Measurements from ENCODE around the gene WNT9A. TPM values are rescaled to one million over a fixed set of nuclear protein-coding genes. Genes with fewer than 3 reads are reported as not detected.
A peak's percentile ranks its signal among the peaks of the same experiment; 100 is the strongest.
"Not testable (repeated sequence)": the region's sequence is repeated elsewhere in the genome, so short reads cannot be mapped to it uniquely, and the experiment has no call there.

Gene WNT9A
- total and polyA plus RNA-seq, 4 donors, result 2.6 to 8.6 (median 4.9) TPM

DNA sequence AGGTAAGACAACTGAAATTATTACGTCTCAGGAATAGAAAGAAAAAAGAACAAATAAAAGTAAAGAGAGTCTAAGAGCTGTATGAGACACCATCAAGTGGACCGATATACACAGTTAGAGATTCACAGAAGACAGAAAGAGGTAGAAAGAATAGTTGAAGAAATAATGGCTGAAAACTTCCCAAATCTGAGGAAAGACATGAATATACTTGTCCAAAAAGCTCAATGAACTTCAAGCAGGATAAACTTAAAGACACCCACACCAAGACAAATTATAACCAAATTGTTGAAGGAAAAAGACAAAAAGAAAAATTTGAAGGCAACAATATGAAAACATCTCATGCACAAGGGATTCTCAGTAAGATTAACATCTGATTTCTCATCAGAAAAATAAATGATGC, 39.4 kb upstream of the WNT9A start:
- DNase-seq (no peak), ATAC-seq (ENCODE audit: insufficient read depth, low FRiP score) (no peak)
- no peak overlapping the region for H3K4me3 ChIP-seq
- no peaks in the 10 kb centered on the region for H3K27me3 ChIP-seq (ENCODE audit: control insufficient read depth in 3 of 3, insufficient read depth in 3 of 3, low read length in 2 of 3)
- no peaks in the 10 kb centered on the region for H3K9me3 ChIP-seq (ENCODE audit: control insufficient read depth in 4 of 4, insufficient read depth in 3 of 4, low read length in 3 of 4)
- H3K4me1 ChIP-seq (ENCODE audit: control insufficient read depth in 5 of 5, insufficient read depth in 5 of 5, low read length in 5 of 5), result no peaks in the 10 kb centered on the region
- TF ChIP-seq, protein P1, sequence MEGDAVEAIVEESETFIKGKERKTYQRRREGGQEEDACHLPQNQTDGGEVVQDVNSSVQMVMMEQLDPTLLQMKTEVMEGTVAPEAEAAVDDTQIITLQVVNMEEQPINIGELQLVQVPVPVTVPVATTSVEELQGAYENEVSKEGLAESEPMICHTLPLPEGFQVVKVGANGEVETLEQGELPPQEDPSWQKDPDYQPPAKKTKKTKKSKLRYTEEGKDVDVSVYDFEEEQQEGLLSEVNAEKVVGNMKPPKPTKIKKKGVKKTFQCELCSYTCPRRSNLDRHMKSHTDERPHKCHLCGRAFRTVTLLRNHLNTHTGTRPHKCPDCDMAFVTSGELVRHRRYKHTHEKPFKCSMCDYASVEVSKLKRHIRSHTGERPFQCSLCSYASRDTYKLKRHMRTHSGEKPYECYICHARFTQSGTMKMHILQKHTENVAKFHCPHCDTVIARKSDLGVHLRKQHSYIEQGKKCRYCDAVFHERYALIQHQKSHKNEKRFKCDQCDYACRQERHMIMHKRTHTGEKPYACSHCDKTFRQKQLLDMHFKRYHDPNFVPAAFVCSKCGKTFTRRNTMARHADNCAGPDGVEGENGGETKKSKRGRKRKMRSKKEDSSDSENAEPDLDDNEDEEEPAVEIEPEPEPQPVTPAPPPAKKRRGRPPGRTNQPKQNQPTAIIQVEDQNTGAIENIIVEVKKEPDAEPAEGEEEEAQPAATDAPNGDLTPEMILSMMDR (IDR thresholded peaks at IDR 0.05; ENCODE audit: control extremely low read depth, extremely low read depth), result no peak
- H3K27ac ChIP-seq (ENCODE audit: low read depth in 1 of 2, low read length in 1 of 2), result no peak overlapping the region
- H3K9ac ChIP-seq (ENCODE audit: insufficient read depth in 1 of 2, low read length in 2 of 2), result no peak overlapping the region
- 93 to 96% methylated on average over 2 of the region's 2 CpGs for WGBS, 2 donors
- H3K36me3 ChIP-seq (ENCODE audit: control insufficient read depth in 4 of 4, insufficient read depth in 4 of 4, low read length in 4 of 4), result no peaks in the 10 kb centered on the region

DNA sequence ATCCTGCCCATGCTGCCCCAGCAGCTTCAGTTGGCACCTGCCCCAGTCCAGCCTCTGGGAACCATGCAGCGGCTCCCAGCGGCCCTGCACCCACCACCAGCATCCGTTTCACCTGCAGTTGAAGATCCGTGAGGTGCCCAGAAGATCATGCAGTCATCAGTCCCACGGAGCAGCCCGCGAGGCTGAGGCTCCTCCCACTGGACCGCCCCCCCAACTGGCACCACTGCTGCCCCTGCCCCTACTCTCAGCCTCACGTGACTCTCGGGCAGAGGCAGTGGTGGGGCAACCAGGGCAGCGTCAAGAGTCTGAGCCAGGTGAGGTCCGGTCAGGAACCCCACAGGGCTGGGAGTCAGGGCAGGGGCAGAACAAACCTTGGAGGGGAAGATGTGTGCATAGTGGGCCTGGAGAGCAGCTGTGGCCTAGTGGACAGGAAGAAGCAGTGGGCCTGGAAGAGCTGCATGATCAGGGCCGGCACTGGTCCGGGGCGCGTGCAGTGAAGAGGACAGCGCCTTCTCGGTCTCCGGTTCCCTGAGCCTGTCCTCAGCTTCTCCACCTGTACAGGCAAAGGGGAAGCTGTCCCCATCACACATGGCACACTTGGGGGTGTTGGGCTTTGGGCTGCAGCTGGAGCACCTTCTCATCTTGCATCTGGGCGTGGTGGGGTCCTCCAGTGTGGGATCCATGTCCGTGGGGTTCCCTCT, 28.0 kb upstream of the WNT9A start:
- H3K4me3 ChIP-seq; H3K9me3 ChIP-seq (ENCODE audit: control insufficient read depth in 4 of 4, insufficient read depth in 3 of 4, low read length in 3 of 4); ATAC-seq (ENCODE audit: insufficient read depth, low FRiP score); H3K27ac ChIP-seq (ENCODE audit: low read depth in 1 of 2, low read length in 1 of 2); DNase-seq; H3K36me3 ChIP-seq (ENCODE audit: control insufficient read depth in 4 of 4, insufficient read depth in 4 of 4, low read length in 4 of 4); H3K27me3 ChIP-seq (ENCODE audit: control insufficient read depth in 3 of 3, insufficient read depth in 3 of 3, low read length in 2 of 3); H3K9ac ChIP-seq (ENCODE audit: insufficient read depth in 1 of 2, low read length in 2 of 2); H3K4me1 ChIP-seq (ENCODE audit: control insufficient read depth in 5 of 5, insufficient read depth in 5 of 5, low read length in 5 of 5): not testable (repeated sequence)
- 83 to 90% methylated on average over 17 to 18 of the region's 21 CpGs for WGBS, 2 donors

DNA sequence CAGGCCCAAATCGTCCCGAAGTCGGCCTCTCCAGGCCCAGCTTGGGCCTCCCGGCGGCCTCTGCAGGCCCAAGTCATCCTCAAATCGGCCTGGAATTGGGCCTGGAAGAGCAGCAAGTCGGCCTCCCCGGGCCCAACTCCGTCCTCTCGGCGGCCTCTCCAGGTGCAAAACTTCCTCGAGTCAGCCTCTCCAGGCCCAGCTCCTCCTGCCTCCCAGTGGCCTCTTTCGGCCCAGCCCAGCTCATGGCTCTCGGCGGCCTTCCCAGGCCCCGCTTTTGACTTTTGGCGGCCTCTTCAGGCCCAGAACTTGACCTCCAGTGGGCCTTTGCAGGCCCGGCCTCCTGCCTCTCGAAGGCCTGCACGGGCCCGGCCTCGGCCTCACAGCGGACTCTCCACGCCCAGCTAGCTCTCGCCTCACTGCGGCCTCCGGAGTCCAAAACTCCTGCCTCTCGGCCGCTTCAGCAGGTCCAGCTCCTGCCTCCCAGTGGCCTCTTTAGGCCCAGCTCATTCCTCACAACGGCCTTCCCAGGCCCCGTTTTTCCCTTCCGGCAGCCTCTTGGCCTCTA, 26.1 kb upstream of the WNT9A start:
- 89 to 95% methylated on average over 20 to 32 of the region's 32 CpGs for WGBS, 2 donors
- not testable (repeated sequence) for H3K4me1 ChIP-seq (ENCODE audit: control insufficient read depth in 5 of 5, insufficient read depth in 5 of 5, low read length in 5 of 5); H3K9ac ChIP-seq (ENCODE audit: insufficient read depth in 1 of 2, low read length in 2 of 2); H3K9me3 ChIP-seq (ENCODE audit: control insufficient read depth in 4 of 4, insufficient read depth in 3 of 4, low read length in 3 of 4); DNase-seq; H3K27me3 ChIP-seq (ENCODE audit: control insufficient read depth in 3 of 3, insufficient read depth in 3 of 3, low read length in 2 of 3); H3K4me3 ChIP-seq; H3K27ac ChIP-seq (ENCODE audit: low read depth in 1 of 2, low read length in 1 of 2); H3K36me3 ChIP-seq (ENCODE audit: control insufficient read depth in 4 of 4, insufficient read depth in 4 of 4, low read length in 4 of 4); ATAC-seq (ENCODE audit: insufficient read depth, low FRiP score)

DNA sequence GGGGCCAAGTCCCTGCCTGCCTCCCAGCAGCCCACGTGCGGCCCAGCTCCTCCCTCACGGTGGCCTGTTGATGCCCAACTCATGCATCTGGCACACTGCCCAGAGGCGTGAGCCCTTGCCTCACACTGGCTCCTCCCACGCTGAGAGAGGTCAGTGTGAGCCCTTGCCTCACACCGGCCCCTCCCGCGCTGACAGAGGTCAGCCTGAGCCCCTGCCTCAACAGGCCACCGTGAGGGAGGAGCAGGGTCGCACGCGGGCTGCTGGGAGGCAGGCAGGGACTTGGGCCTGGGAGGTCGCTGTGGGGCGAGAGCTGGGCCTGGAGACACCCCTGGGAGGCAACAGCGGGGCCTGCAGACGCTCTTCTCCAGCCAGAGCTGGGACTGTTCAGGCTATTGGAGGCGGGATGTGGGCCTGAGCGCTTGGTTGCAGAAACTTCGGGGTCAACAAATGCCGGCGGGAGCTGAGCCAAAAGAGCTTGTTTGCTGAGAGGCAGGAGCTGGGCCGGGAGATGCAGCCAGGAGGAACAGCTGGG, 25.2 kb upstream of the WNT9A start:
- H3K4me3 ChIP-seq; H3K9ac ChIP-seq (ENCODE audit: insufficient read depth in 1 of 2, low read length in 2 of 2); H3K9me3 ChIP-seq (ENCODE audit: control insufficient read depth in 4 of 4, insufficient read depth in 3 of 4, low read length in 3 of 4); H3K4me1 ChIP-seq (ENCODE audit: control insufficient read depth in 5 of 5, insufficient read depth in 5 of 5, low read length in 5 of 5); H3K27ac ChIP-seq (ENCODE audit: low read depth in 1 of 2, low read length in 1 of 2); H3K36me3 ChIP-seq (ENCODE audit: control insufficient read depth in 4 of 4, insufficient read depth in 4 of 4, low read length in 4 of 4); H3K27me3 ChIP-seq (ENCODE audit: control insufficient read depth in 3 of 3, insufficient read depth in 3 of 3, low read length in 2 of 3); ATAC-seq (ENCODE audit: insufficient read depth, low FRiP score): not testable (repeated sequence)
- WGBS, 2 donors, result 84 to 90% methylated on average over 22 of the region's 22 CpGs
- peak; percentile 74 to 88 (median 81) for DNase-seq

DNA sequence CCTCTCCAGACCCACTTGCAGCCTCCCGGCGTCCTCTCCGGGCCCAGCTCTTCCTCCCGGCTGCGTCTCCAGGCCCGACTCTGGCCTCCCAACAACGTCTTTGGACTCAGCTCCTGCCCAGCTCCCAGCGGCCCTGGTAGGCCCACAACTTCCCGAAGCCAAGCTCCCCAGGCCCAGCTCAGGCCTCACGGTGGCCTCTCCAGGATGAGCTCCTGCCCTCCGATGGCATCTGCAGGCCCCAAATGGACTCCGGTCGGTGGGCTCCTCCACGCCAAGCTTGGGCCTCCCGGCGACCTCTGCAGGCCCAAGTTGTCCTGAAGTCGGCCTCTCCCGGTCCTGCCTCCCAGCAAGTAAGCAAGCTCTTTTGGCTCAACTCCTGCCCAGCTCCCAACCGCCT, 24.5 kb upstream of the WNT9A start:
- ATAC-seq (ENCODE audit: insufficient read depth, low FRiP score); H3K27me3 ChIP-seq (ENCODE audit: control insufficient read depth in 3 of 3, insufficient read depth in 3 of 3, low read length in 2 of 3); H3K9ac ChIP-seq (ENCODE audit: insufficient read depth in 1 of 2, low read length in 2 of 2); H3K9me3 ChIP-seq (ENCODE audit: control insufficient read depth in 4 of 4, insufficient read depth in 3 of 4, low read length in 3 of 4); H3K36me3 ChIP-seq (ENCODE audit: control insufficient read depth in 4 of 4, insufficient read depth in 4 of 4, low read length in 4 of 4); DNase-seq; H3K27ac ChIP-seq (ENCODE audit: low read depth in 1 of 2, low read length in 1 of 2); H3K4me1 ChIP-seq (ENCODE audit: control insufficient read depth in 5 of 5, insufficient read depth in 5 of 5, low read length in 5 of 5); H3K4me3 ChIP-seq: not testable (repeated sequence)
- 88 to 99% methylated on average over 10 to 16 of the region's 19 CpGs for WGBS, 2 donors

DNA sequence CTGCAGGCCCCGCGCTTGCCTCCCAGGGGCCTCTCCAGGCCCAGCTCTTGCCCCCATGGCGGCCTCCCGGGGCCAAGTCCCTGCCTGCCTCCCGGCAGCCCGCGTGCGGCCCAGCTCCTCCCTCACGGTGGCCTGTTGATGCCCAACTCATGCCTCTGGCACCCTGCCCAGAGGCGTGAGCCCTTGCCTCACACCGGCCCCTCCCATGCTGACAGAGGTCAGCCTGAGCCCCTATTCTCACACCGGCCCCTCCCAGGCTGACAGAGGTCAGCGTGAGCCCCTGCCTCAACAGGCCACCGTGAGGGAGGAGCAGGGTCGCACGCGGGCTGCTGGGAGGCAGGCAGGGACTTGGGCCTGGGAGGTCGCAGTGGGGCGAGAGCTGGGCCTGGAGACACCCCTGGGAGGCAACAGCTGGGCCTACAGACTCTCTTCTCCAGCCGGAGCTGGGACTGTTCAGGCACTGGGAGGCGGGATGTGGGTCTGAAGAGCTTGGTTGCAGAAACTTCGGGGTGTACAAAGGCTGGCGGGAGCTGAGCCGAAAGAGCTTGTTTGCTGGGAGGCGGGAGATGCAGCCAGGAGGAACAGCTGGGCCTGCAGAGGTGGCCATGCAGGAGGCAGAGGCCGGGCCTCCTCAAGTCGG, 24.0 kb upstream of the WNT9A start:
- not testable (repeated sequence) for ATAC-seq (ENCODE audit: insufficient read depth, low FRiP score)

DNA sequence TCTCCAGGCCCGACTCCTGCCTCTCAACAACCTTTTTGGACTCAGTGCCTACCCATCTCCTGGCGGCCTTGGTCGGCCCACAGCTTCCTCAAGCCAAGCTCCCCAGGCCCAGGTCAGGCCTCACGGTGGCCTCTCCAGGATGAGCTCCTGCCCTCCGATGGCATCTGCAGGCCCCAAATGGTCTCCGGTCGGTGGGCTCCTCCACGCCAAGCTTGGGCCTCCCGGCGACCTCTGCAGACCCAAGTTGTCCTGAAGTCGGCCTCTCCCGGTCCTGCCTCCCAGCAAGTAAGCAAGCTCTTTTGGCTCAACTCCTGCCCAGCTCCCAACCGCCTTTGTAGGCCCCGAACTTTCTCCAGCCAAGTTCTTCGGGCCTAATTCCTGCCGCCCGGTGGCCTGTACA, 23.5 kb upstream of the WNT9A start:
- H3K36me3 ChIP-seq (ENCODE audit: control insufficient read depth in 4 of 4, insufficient read depth in 4 of 4, low read length in 4 of 4); H3K4me3 ChIP-seq; H3K9ac ChIP-seq (ENCODE audit: insufficient read depth in 1 of 2, low read length in 2 of 2); ATAC-seq (ENCODE audit: insufficient read depth, low FRiP score); H3K27me3 ChIP-seq (ENCODE audit: control insufficient read depth in 3 of 3, insufficient read depth in 3 of 3, low read length in 2 of 3); H3K9me3 ChIP-seq (ENCODE audit: control insufficient read depth in 4 of 4, insufficient read depth in 3 of 4, low read length in 3 of 4); H3K27ac ChIP-seq (ENCODE audit: low read depth in 1 of 2, low read length in 1 of 2); DNase-seq; H3K4me1 ChIP-seq (ENCODE audit: control insufficient read depth in 5 of 5, insufficient read depth in 5 of 5, low read length in 5 of 5): not testable (repeated sequence)
- WGBS, 2 donors, result 97 to 99% methylated on average over 9 to 12 of the region's 17 CpGs

More for the DNA sequence above, 24.0 kb upstream of the WNT9A start:
- not testable (repeated sequence) for H3K27me3 ChIP-seq (ENCODE audit: control insufficient read depth in 3 of 3, insufficient read depth in 3 of 3, low read length in 2 of 3); DNase-seq; H3K9me3 ChIP-seq (ENCODE audit: control insufficient read depth in 4 of 4, insufficient read depth in 3 of 4, low read length in 3 of 4); H3K36me3 ChIP-seq (ENCODE audit: control insufficient read depth in 4 of 4, insufficient read depth in 4 of 4, low read length in 4 of 4); H3K4me1 ChIP-seq (ENCODE audit: control insufficient read depth in 5 of 5, insufficient read depth in 5 of 5, low read length in 5 of 5); H3K4me3 ChIP-seq; H3K27ac ChIP-seq (ENCODE audit: low read depth in 1 of 2, low read length in 1 of 2); H3K9ac ChIP-seq (ENCODE audit: insufficient read depth in 1 of 2, low read length in 2 of 2)
- WGBS, 2 donors, result 84 to 92% methylated on average over 23 of the region's 27 CpGs

All from lung (tissue), 12 donors.